ENCODE measurements around the gene PYGO1.
"Not testable (repeated sequence)": the region's sequence is repeated elsewhere in the genome, so short reads cannot be mapped to it uniquely, and the experiment has no call there.

Gene PYGO1

DNA sequence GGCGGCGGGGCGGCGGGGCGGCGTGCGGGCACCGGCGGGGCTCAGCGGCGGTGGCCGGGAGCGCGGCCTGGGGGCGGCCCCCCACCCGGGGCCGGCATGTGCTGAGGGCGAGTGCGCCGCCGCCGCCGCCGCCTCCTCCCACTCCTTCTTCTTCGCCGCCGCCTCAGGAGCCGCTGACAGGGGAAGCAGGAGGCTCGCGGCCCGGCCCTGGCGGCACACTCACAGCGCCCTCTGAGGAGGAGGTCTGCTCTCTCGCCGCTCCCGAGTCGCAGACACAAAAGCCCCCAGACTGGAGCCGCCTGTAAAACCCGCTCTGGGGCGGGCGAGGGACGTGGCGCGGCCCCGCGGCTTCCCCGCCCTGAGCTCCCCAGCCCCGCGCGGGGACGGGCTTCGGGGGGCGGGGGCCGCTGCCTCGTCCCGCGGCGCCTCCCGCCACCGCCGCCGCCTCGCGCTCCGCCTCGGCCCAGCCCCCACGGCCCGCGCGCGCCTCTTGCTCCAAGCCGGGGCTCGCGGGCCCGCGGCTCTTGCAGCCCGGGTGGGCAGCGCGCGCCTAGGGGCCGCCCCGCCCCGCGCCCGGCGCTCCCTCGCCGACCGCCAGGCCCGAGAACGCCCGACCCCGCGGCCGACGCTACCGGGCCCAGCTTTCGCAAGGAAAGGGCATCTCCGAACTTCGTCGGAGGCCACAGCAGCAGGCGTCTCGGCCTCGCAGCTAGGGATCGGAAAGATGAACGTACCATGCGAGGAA, at the start of gene PYGO1:
PYGO1 (minus strand) TSS at position 276 of the 745 bp plus-strand sequence. CDS start 462 bp downstream, outside the sequence.
- DNase-seq: peak; percentile 11

DNA sequence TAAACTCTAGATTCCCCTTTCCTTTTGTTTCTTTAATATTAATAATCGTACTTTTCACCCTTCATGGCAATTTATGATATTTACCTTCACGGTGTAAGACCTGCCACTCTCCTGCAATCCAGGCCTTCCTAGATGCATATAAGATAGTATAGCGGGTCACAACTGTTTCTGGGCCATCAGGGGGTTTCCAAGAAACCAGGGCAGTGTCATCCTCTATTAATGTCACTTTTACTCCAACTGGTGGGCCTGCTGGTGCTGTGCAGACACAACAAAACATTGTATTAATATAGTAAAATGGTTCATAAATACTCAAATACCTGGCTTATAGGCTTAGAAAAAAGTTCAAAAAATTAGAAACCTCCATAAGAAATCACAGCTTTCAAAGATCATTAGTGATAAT, 48.9 kb upstream of the PYGO1 start:
- DNase-seq: no peak

DNA sequence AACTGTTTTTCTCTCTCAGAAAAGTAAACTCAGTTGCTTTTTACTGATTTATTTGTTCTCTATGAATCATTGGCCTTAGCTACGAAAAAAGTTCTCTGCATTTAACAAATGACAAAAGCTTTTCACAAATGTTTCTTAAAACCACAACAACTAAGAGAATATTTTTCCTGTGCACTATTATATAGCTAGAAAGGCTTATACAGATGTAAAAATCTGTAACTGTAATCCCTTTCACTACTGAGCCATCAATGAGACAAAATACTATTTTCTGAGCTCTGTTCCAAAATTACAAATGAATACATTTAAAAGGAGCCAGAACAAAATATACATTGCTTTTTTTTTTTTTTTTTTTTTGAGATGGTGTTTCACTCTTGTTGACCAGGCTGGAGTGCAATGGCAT, 45.6 kb upstream of the PYGO1 start:
- no peak for DNase-seq

DNA sequence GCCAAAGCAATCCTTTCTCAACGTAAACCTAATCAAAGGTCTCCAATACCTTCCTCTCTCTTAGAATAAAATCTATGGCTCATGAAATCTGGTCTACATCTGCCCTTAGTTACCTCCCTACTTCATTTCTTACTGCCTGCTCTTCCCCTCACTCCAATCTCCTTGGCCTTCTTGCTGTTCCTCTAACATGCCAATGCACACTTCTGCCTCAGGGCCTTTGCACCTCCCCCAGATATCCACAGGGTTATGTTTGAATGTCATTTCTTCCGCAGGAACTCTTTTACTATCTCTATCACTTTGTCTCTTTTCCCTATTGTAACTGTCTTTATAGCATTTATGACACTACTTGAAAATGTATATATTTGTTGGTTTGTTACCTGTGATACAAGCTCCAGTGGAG, 44.3 kb upstream of the PYGO1 start:
- DNase-seq: no peak

DNA sequence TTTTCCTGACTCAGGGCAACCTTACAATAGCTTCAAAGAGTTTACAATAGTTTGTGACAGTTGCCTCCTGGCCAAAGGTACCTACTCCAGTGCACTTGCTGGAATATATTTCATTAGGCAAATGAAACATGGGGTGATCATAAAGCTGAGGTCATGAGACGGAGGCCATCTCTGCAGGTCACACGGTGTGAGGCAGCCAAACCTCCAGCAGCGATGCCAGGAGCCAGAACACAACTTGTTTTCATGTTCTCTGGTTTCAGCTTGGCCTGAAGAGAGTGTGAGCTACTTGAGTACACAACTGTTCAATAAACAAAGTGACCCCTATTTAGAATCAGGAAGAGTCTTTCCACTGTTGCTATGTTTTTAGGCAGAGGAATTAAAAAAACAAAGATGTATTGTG, 42.7 kb upstream of the PYGO1 start:
- no peak for DNase-seq

- DNase-seq: no peak
Measured at GRCh38 chr15:55628369-55628730, 40.2 kb upstream of the PYGO1 start.

GRCh38 chr15:55627730-55628368, 39.7 kb upstream of the PYGO1 start:
- DNase-seq: no peak

DNA sequence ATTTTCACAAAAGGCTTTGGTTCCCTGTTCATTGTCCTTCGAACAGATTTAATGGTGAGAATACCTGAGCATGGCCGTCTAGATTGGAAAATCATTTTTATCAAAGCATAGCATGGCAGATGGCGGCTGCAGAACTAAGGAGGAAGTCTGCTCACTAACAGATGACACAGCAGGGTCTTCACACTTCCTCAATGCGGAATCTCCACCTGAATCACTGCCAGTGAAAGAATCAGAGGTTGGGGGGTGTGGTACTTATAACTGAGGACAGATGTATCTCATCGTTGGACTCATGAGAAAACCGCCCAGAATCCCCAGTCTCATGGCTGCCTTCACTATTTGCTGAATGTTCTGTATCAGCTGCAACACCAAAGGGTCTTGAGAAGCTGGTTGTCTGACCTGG, 31.6 kb upstream of the PYGO1 start:
- DNase-seq: no peak

DNA sequence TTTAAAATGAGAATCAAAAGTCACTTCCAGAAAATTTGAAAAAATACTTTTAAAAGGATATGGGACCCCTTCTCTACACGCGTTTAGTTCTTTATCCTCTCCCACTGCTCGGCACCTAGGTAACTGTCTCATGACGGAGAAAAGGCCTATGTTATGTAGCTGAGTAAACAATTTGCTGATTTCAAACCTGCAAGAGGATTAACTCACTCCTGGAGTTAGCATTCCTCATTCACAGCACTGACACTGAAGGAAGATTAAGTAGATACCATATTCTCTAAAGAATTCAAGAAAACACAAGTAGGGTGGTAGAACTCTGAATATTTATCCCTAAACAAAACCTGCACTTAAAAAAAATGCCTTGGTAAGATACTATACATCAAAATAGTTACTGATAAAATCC, 30.2 kb upstream of the PYGO1 start:
- no peak for DNase-seq

- DNase-seq: no peak
Measured at GRCh38 chr15:55615445-55615844, 27.3 kb upstream of the PYGO1 start.

DNA sequence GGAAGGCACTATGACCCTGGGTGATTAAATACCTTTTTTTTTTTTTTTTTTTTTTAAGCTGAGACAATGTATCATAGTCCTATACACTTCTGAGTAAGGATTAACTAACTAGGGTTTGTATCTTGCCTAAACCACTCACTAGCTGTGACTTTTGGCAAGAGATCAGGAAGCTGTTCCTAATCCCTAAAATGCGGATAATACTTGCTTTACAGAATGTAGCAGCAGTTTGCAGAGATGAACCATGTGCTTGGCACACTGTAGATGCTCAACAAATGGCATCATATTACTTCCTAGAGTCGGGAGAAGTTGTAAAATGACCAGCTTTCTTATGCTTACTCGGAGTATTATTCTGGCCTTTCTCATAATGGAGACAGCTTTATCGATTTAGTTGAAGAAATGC, 25.6 kb upstream of the PYGO1 start:
- no peak for DNase-seq

GRCh38 chr15:55606214-55606613, 18.1 kb upstream of the PYGO1 start:
- no peak for DNase-seq

GRCh38 chr15:55601374-55601773, 13.2 kb upstream of the PYGO1 start:
- DNase-seq: no peak

GRCh38 chr15:55599439-55599838, 11.3 kb upstream of the PYGO1 start:
- no peak for DNase-seq

- DNase-seq: not testable (repeated sequence)
Measured at GRCh38 chr15:55593019-55593418, 4.9 kb upstream of the PYGO1 start.

GRCh38 chr15:55590788-55591187, 2.6 kb upstream of the PYGO1 start:
- no peak for DNase-seq

GRCh38 chr15:55589287-55589686, 1.1 kb upstream of the PYGO1 start:
- DNase-seq: no peak

GRCh38 chr15:55588815-55589115, 620 bp upstream of the PYGO1 start:
- DNase-seq: no peak

DNA sequence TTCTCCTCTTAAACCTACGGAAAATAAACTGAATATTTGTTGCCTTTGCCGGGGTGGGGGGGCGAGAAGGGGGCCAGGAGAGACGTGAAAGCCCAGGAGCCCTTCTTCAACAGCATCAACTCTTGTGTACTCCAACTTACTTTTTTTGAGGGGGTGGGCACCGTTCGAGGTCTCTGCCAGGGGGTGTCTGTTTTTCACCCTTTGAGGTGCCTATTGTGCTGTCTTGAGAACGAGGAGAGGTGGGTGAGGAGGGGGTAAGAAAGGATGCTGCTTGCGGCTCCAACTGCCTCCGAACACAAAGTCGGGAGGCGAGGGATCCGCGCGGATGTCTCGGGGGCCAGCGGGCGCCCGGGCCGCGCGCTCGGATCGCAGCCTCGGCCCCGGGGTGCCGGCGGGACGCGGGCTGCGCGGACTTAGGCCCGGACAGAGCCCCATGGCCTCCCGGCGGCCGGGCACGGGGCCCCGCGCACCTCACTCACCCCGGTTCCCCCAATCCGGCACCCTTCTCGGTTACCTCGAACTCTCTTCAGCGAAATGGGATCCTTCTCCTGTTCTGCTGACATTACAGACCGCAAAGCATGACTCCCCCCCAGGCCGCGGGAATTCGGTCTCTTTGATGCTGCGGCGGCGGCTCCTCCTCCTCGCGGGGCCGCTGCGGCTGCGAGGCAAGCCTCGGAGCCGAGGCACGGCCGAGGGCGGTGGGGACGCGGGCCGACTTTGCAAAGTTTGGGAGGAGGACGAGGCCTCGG, 650 bp downstream of the PYGO1 start:
- no peak for DNase-seq

DNA sequence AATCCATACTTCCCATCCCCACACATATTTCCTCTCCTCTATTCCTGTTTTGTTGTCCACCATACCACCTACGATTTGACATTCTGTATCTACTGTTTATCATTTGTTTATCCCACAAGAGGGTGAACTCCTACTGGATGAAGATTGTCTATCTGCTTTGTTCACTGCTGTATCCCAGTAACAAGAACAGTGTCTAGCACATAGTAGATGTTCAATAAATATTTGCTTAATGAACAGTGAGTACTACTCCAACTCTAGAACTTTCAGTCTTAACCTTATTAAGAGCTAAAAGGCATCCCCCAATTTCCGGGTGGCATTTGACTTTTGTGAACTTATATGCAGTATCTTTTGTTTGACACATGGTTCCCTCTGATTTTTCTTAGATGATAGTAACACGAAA, 1.3 kb downstream of the PYGO1 start:
- no peak for DNase-seq

- DNase-seq: no peak
Measured at GRCh38 chr15:55576943-55577342, 11.2 kb downstream of the PYGO1 start.

DNA sequence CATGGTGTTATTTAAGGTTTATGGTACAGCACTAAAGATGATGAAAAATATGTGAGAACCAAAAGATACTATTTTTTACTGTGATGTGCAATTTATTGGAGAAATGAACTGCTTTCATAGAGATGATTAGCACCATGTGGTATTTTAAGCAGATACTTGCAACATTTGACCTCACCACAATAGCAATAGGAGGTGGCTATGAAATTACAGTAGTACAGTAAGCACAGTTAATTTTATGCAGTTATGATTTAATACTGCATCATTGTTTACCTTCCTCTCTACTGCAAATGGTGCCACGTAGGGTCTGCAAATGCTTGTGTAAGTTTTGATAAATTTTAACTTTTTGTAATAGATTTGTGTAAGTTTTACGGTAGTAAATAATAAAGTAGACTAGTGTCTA, 14.0 kb downstream of the PYGO1 start:
- no peak for DNase-seq

DNA sequence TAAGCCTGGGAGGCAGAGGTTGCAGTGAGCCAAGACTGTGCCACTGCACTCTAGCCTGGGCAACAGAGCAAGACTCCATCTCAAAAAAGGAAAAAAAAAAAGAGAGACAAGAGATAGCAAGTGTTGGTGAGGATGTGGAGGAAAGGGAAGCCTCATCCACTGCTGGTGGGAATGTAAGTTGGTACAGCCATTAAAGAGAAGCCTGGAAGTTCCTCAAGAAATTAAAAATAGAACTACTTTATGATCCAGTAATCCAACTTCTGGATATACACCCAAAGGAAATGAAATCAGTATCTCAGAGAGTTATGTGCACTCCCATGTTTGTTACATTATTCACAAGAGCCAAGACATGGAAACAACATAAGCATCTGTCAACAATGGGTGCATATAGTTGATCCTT, 14.9 kb downstream of the PYGO1 start:
- no peak for DNase-seq

All from NCI-H1048 (cell line).